ENCODE results near the gene MEP1A.

The MEP1A gene

GRCh38 chr6:46888031-46888430 is 94.8 kb downstream of the MEP1A start:
- DNase-seq, result no peak
- Mint-ChIP-seq H3K9me3 (no peaks in the 10 kb centered on the region), H3K36me3 (ENCODE audit: low read depth) (no peaks in the 10 kb centered on the region)

GRCh38 chr6:46888578-46888977 is 95.4 kb downstream of the MEP1A start:
- no peak overlapping the region for H3K4me3 Mint-ChIP-seq
- H3K27me3 Mint-ChIP-seq (ENCODE audit: low read depth, poor library complexity), result peaks cover 7% of the 10 kb centered on the region
- no peak for TF ChIP-seq CTCF (IDR thresholded peaks at IDR 0.05)
- DNase-seq, result no peak
- H3K27ac Mint-ChIP-seq, result no peak overlapping the region
- H3K4me1 Mint-ChIP-seq, result peaks cover 4% of the 10 kb centered on the region
- H3K9me3 Mint-ChIP-seq, result no peaks in the 10 kb centered on the region
- H3K36me3 Mint-ChIP-seq (ENCODE audit: low read depth), result no peaks in the 10 kb centered on the region

More at GRCh38 chr6:46888031-46888430, 94.8 kb downstream of the MEP1A start:
- Mint-ChIP-seq H3K4me1 (no peaks in the 10 kb centered on the region), H3K4me3 (no peak overlapping the region), H3K27ac (no peak overlapping the region), H3K27me3 (ENCODE audit: low read depth, poor library complexity) (peaks cover 4% of the 10 kb centered on the region)
- no peak for TF ChIP-seq CTCF (IDR thresholded peaks at IDR 0.05)

Data from nephron progenitor cell (in vitro differentiated cells).